Measurements from ENCODE around the gene AKR1B15. TPM values are rescaled to one million over a fixed set of nuclear protein-coding genes. Genes with fewer than 3 reads are reported as not detected.

AKR1B15 gene
- total and polyA plus RNA-seq, 8 donors: 0.25 TPM; not detected in 7

DNA sequence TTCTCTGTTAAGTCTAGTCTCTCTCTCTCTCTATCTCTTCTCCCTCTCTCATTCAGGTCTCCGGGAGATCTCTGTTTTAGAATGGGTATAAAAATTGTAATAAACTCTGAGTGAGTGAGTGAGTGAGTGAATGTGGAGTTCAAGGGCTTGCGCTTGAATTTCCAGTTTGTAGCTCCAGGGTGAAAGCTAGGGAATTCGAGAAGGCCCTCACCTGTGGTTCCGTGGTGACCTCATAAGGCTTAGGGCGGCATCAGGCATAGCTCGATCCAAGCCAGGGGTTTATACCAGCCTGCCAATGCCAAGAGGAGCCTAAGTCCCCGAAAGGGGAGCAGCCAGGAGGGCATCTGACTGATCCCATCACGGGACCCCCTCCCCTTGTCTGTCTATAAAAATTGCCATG, 456 bp downstream of the AKR1B15 start:
- FAIRE-seq (no peak), DNase-seq (no peak), ATAC-seq (no peak)
- Histone ChIP-seq H3K27ac (no peak overlapping the region), H3K9me3 (no peaks in the 10 kb centered on the region), H3K4me1 (no peaks in the 10 kb centered on the region), H3K4me3 (no peak overlapping the region), H3K27me3 (no peaks in the 10 kb centered on the region), H3K36me3 (no peaks in the 10 kb centered on the region)
- TF ChIP-seq, protein P1, sequence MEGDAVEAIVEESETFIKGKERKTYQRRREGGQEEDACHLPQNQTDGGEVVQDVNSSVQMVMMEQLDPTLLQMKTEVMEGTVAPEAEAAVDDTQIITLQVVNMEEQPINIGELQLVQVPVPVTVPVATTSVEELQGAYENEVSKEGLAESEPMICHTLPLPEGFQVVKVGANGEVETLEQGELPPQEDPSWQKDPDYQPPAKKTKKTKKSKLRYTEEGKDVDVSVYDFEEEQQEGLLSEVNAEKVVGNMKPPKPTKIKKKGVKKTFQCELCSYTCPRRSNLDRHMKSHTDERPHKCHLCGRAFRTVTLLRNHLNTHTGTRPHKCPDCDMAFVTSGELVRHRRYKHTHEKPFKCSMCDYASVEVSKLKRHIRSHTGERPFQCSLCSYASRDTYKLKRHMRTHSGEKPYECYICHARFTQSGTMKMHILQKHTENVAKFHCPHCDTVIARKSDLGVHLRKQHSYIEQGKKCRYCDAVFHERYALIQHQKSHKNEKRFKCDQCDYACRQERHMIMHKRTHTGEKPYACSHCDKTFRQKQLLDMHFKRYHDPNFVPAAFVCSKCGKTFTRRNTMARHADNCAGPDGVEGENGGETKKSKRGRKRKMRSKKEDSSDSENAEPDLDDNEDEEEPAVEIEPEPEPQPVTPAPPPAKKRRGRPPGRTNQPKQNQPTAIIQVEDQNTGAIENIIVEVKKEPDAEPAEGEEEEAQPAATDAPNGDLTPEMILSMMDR (IDR thresholded peaks at IDR 0.05): no peak
- intact Hi-C loops (cut with DNase I): no loop called here
- 75 to 79% methylated on average over 8 of the region's 8 CpGs for WGBS, 2 donors

- H3K36me3 ChIP-seq: no peaks in the 10 kb centered on the region
- no peaks in the 10 kb centered on the region for H3K27me3 ChIP-seq
- no peaks in the 10 kb centered on the region for H3K9me3 ChIP-seq
- no peak overlapping the region for H3K27ac ChIP-seq
- WGBS, 2 donors: 57 to 70% methylated on average over 7 of the region's 7 CpGs
- no peak overlapping the region for H3K4me3 ChIP-seq
- TF ChIP-seq, protein P1 (IDR thresholded peaks at IDR 0.05): no peak
- no peak for DNase-seq
- no peak for FAIRE-seq
- no peaks in the 10 kb centered on the region for H3K4me1 ChIP-seq
- ATAC-seq: no peak
- intact Hi-C loops (cut with DNase I): no loop called here
Observed at GRCh38 chr7:134552105-134552504, 3.2 kb downstream of the AKR1B15 start.

DNA sequence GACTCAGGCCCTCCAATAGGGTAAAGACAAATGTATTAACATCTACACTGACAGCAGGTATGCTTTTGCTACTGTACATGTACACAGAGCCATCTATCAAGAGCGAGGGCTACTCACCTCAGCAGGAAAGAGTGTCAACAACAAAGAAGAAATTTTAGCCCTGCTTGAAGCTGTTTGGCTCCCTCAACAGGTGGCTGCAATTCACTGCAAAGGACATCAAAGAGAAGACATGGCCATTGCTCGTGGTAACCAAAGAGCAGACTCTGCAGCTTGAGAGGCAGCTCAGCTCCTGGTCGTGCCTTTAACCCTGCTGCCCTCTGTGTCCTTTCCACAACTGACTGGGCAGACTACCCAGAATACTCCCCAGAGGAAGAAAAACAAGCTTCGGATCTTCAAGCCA, 5.1 kb downstream of the AKR1B15 start:
- intact Hi-C loops (cut with DNase I): no loop called here
- FAIRE-seq: no peak
- H3K36me3 ChIP-seq: no peaks in the 10 kb centered on the region

GRCh38 chr7:134554417-134554966, 5.6 kb downstream of the AKR1B15 start:
- no peaks in the 10 kb centered on the region for H3K36me3 ChIP-seq
- FAIRE-seq: no peak
- no peak overlapping the region for H3K27ac ChIP-seq

More for the DNA sequence above, 5.1 kb downstream of the AKR1B15 start:
- no peak overlapping the region for H3K27ac ChIP-seq
- TF ChIP-seq, protein P1 (IDR thresholded peaks at IDR 0.05): no peak
- peak in 2 of 4 donors; percentile 12 to 24 for ATAC-seq
- no peaks in the 10 kb centered on the region for H3K4me1 ChIP-seq
- no peaks in the 10 kb centered on the region for H3K27me3 ChIP-seq
- no peak overlapping the region for H3K4me3 ChIP-seq
- 56 to 64% methylated on average over 4 of the region's 4 CpGs for WGBS, 2 donors
- no peak for DNase-seq
- no peaks in the 10 kb centered on the region for H3K9me3 ChIP-seq

DNA sequence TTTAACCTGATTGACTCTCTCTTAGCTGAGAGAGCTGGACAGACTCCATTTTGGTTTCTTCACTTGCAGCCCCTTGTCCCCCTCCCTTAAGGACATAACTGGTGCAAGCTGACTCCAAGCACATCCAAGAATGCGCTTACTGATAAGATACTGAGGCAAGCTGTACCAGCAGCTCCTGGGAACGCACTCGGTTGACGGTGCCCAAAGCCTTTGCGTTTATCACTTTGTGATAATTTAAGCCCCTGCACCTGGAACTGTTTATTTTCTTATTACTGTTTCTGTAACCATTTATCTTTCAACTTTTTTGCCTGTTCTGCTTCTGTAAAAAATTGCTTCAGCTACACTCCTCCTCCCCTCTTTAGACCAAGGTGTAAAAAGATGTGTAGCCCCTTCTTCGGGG, 8.5 kb downstream of the AKR1B15 start:
- no peak for ATAC-seq
- Histone ChIP-seq H3K36me3 (no peaks in the 10 kb centered on the region), H3K27ac (no peak overlapping the region), H3K4me3 (no peak overlapping the region), H3K27me3 (no peaks in the 10 kb centered on the region), H3K4me1 (no peaks in the 10 kb centered on the region), H3K9me3 (no peaks in the 10 kb centered on the region)
- intact Hi-C loops (cut with DNase I): no loop called here
- no peak for FAIRE-seq
- DNase-seq: no peak
- 32 to 34% methylated on average over 6 of the region's 6 CpGs for WGBS, 2 donors
- TF ChIP-seq, protein P1 (IDR thresholded peaks at IDR 0.05): no peak

More at GRCh38 chr7:134554417-134554966, 5.6 kb downstream of the AKR1B15 start:
- intact Hi-C loops (cut with DNase I): no loop called here
- Histone ChIP-seq H3K4me1 (no peaks in the 10 kb centered on the region), H3K4me3 (no peak overlapping the region), H3K27me3 (no peaks in the 10 kb centered on the region), H3K9me3 (no peaks in the 10 kb centered on the region)
- DNase-seq: no peak
- 71 to 72% methylated on average over 7 of the region's 7 CpGs for WGBS, 2 donors
- ATAC-seq: peak in 1 of 4 donors; percentile 38
- TF ChIP-seq, protein P1 (IDR thresholded peaks at IDR 0.05): no peak

Data from pancreas (tissue), 10 donors.